Breast epithelium (tissue), 4 donors: ENCODE data around the gene DPYSL4. TPM values are rescaled to one million over a fixed set of nuclear protein-coding genes. Genes with fewer than 3 reads are reported as not detected.

Experiments used
- DNase-seq, 2 donors: peaks; one replicate each; pipeline ENCODE4 v3.0.0-alpha.2; 2019; ENCODE audit warnings: low spot score in 2 of 2
- H3K27ac ChIP-seq, 2 donors: fragments of 200-600 bp; sonication (generic) in 1 of 2; one replicate each; pipeline ENCODE4 v1.5.1; 2016 to 2019; ENCODE audit warnings: mild to moderate bottlenecking in 1 of 2
- H3K27me3 ChIP-seq, 2 donors: fragments of 200-600 bp; sonication (generic) in 1 of 2; one replicate each; pipeline versions ENCODE4 v1.5.1 to v1.6.0; 2017 to 2019; ENCODE audit warnings: control low read depth in 1 of 2, mild to moderate bottlenecking in 1 of 2
- H3K36me3 ChIP-seq: fragments of 200-600 bp; one replicate; pipeline ENCODE4 v1.5.1; 2019
- H3K4me1 ChIP-seq, 2 donors: fragments of 200-600 bp; sonication (generic); one replicate each; pipeline ENCODE4 v1.5.1; 2016 to 2019; ENCODE audit warnings: control low read depth in 1 of 2
- H3K4me3 ChIP-seq, 3 donors: fragments of 200-600 bp; sonication (generic); 1 replicate in 2 of 3; 2 replicates in 1 of 3; pipeline ENCODE4 v1.5.1; 2016 to 2019; ENCODE audit warnings: mild to moderate bottlenecking in 3 of 3, moderate library complexity in 2 of 3
- H3K9me3 ChIP-seq, 2 donors: fragments of 200-600 bp; sonication (generic) in 1 of 2; one replicate each; pipeline ENCODE4 v1.5.1; 2016 to 2019; ENCODE audit warnings: control low read depth in 1 of 2
- POLR2A ChIP-seq: fragments of 450-650 bp; IDR thresholded peaks from one replicate; pipeline ENCODE4 v1.6.1; 2016; ENCODE audit warnings: antibody characterized with exemption, mild to moderate bottlenecking, moderate library complexity
- POLR2AphosphoS5 ChIP-seq, 3 donors: sonication (generic); formaldehyde crosslinking; IDR thresholded peaks; one replicate each; pipeline ENCODE4 v1.6.1; 2017; ENCODE audit warnings: antibody characterized with exemption in 3 of 3
- intact Hi-C: fragments of 100-400 bp; cut with DNase I; formaldehyde crosslinking; loops from one replicate; pipeline ENCODE4 v1.15.1; 2023; ENCODE audit warnings: low total_unique reads
- total RNA-seq, 3 donors: library from RNA; depleted of rRNA; stranded (reverse); fragments of >200 nt; gene quantifications; one replicate each; pipeline ENCODE4 v1.1.0, GENCODE V29; 2016
- TF ChIP-seq, protein P1 (sequence below), 3 donors: fragments of 450-650 bp; IDR thresholded peaks; one replicate each; pipeline ENCODE4 v1.5.1; 2016 to 2017; ENCODE audit warnings: antibody characterized with exemption in 3 of 3, mild to moderate bottlenecking in 3 of 3, moderate library complexity in 3 of 3

The DPYSL4 gene
- total RNA-seq, 3 donors from 2014 or later: 1.9 to 2.3 (median 2.1) TPM

- intact Hi-C loops: no loop called here
- DNase-seq: no peak
- H3K27me3 ChIP-seq: peaks cover 0 to 4% of the 10 kb centered on the region in 2 donors
- TF ChIP-seq, protein P1, sequence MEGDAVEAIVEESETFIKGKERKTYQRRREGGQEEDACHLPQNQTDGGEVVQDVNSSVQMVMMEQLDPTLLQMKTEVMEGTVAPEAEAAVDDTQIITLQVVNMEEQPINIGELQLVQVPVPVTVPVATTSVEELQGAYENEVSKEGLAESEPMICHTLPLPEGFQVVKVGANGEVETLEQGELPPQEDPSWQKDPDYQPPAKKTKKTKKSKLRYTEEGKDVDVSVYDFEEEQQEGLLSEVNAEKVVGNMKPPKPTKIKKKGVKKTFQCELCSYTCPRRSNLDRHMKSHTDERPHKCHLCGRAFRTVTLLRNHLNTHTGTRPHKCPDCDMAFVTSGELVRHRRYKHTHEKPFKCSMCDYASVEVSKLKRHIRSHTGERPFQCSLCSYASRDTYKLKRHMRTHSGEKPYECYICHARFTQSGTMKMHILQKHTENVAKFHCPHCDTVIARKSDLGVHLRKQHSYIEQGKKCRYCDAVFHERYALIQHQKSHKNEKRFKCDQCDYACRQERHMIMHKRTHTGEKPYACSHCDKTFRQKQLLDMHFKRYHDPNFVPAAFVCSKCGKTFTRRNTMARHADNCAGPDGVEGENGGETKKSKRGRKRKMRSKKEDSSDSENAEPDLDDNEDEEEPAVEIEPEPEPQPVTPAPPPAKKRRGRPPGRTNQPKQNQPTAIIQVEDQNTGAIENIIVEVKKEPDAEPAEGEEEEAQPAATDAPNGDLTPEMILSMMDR (IDR thresholded peaks at IDR 0.05): no peak
- no peak overlapping the region for H3K27ac ChIP-seq
- H3K36me3 ChIP-seq: no peaks in the 10 kb centered on the region
- no peaks in the 10 kb centered on the region for H3K4me1 ChIP-seq
- no peaks in the 10 kb centered on the region for H3K9me3 ChIP-seq
- no peak overlapping the region for H3K4me3 ChIP-seq
Observed at GRCh38 chr10:132139526-132139925, 47.2 kb upstream of the DPYSL4 start.

DNA sequence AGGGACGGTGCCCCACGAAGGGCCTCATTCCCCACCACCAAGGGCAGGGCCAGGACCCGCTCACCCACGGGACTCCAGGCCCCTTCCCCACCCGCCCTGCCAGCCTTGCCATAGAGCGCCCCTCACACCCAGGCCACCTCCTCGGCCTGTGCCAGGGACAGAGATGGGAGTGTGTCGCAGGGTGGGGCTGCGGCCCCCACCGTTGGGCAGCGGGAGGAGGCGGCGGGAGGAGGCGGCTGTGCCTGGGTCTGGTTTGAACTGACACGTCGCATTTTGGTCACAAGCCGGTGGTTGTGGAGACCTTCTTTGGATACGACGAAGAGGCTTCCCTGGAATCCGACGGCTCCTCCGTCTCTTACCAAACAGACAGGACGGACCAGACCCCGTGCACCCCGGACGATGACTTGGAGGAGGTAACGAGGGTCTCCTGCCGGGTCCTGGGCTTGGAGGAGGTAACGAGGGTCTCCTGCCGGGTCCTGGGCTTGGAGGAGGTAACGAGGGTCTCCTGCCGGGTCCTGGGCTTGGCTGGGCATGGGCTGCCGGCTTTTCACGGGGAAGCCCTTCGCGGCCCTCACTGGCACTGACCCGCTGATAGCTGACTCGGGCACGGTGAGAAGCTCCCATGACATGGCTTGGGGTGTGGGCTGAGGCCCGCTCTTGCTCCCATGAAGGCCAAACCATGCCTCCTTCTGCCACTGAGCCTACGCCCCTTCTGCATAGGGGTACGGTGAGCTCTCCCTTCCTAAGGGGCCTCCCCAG lies 46.4 kb upstream of the DPYSL4 start:
- Histone ChIP-seq H3K4me1 (no peaks in the 10 kb centered on the region), H3K9me3 (no peaks in the 10 kb centered on the region), H3K27ac (no peak overlapping the region), H3K36me3 (no peaks in the 10 kb centered on the region), H3K27me3 (peaks cover 0 to 4% of the 10 kb centered on the region in 2 donors), H3K4me3 (no peak overlapping the region)
- intact Hi-C loops: no loop called here
- TF ChIP-seq POLR2AphosphoS5 (IDR thresholded peaks at IDR 0.05) (no peak), POLR2A (no peak)
- TF ChIP-seq, protein P1 (IDR thresholded peaks at IDR 0.05): no peak
- no peak for DNase-seq

DNA sequence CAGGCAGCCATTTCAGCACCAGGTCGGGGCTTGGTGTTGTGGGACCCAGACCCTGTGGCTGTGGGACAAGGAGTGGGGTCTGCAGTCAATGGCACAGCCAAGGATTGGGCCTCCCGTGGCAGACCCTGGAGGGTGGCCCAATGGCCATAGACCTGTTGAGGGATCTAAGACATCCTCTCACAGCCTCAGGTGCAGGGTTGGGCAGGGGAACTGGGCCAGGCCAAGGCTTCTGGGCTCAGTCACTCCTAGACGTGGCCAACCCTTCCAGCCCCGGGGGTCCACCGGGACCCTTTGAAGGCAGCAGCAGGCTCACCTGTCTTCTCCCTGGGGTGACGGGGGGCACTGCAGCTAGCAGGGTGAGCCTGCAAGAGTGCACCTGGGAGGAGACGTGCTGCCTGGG lies 45.7 kb upstream of the DPYSL4 start:
- no peaks in the 10 kb centered on the region for H3K36me3 ChIP-seq
- no peaks in the 10 kb centered on the region for H3K9me3 ChIP-seq
- no peaks in the 10 kb centered on the region for H3K4me1 ChIP-seq
- peaks cover 0 to 4% of the 10 kb centered on the region in 2 donors for H3K27me3 ChIP-seq
- TF ChIP-seq, protein P1 (IDR thresholded peaks at IDR 0.05): no peak
- TF ChIP-seq POLR2A: no peak
- no peak for TF ChIP-seq POLR2AphosphoS5 (IDR thresholded peaks at IDR 0.05)
- no peak for DNase-seq
- no peak overlapping the region for H3K27ac ChIP-seq
- intact Hi-C loops: no loop called here
- no peak overlapping the region for H3K4me3 ChIP-seq

- DNase-seq: no peak
- intact Hi-C loops: no loop called here
- H3K27ac ChIP-seq: no peak overlapping the region
- no peaks in the 10 kb centered on the region for H3K9me3 ChIP-seq
- TF ChIP-seq POLR2AphosphoS5 (IDR thresholded peaks at IDR 0.05): no peak
- TF ChIP-seq, protein P1 (IDR thresholded peaks at IDR 0.05): no peak
- no peak for TF ChIP-seq POLR2A
- peaks cover 0 to 4% of the 10 kb centered on the region in 2 donors for H3K27me3 ChIP-seq
- H3K4me3 ChIP-seq: peak overlapping the region in 1 of 3 donors; percentile 26
- no peaks in the 10 kb centered on the region for H3K4me1 ChIP-seq
- no peaks in the 10 kb centered on the region for H3K36me3 ChIP-seq
Observed at GRCh38 chr10:132141526-132142395, 45.0 kb upstream of the DPYSL4 start.
